Calu3 (cell line): ENCODE results near the gene B3GLCT. TPM values are rescaled to one million over a fixed set of nuclear protein-coding genes. Genes with fewer than 3 reads are reported as not detected.

ENCODE experiments used
- BruUV-seq: library from RNA; stranded (reverse); fragments of 400-500 nt; replicated peaks from 2 replicates; lab custom pipeline; 2021; lab: Mats Ljungman, UMichigan
- CTCF ChIA-PET: fragments of 300-600 bp; sonication (Branson Sonifier 250); formaldehyde crosslinking; loops from one replicate; lab custom pipeline; 2022; ENCODE audit warnings: antibody characterized with exemption; lab: Charles Lee
- DNase-seq: peaks from one replicate; pipeline ENCODE4 v3.0.0; 2022
- H3K27ac Mint-ChIP-seq: one replicate; pipeline ENCODE4 v1.8.0; 2022; ENCODE audit warnings: mixed read lengths; ENCODE audit not compliant: unreplicated experiment
- H3K27me3 Mint-ChIP-seq: one replicate; pipeline ENCODE4 v1.8.0; 2022; ENCODE audit warnings: mixed read lengths; ENCODE audit not compliant: unreplicated experiment
- H3K36me3 Mint-ChIP-seq: one replicate; pipeline ENCODE4 v1.8.0; 2022; ENCODE audit warnings: mild to moderate bottlenecking, moderate library complexity, mixed read lengths; ENCODE audit not compliant: insufficient read depth, unreplicated experiment
- H3K4me1 Mint-ChIP-seq: one replicate; pipeline ENCODE4 v1.8.0; 2022; ENCODE audit warnings: mild to moderate bottlenecking, low read depth, mixed read lengths; ENCODE audit not compliant: unreplicated experiment
- H3K4me3 Mint-ChIP-seq: one replicate; pipeline ENCODE4 v1.8.0; 2022; ENCODE audit warnings: mild to moderate bottlenecking, low read depth, moderate library complexity, mixed read lengths; ENCODE audit not compliant: unreplicated experiment
- H3K9me3 Mint-ChIP-seq: one replicate; pipeline ENCODE4 v1.8.0; 2022; ENCODE audit warnings: low read depth, mixed read lengths; ENCODE audit not compliant: unreplicated experiment
- intact Hi-C: fragments of 100-400 bp; cut with micrococcal nuclease; formaldehyde crosslinking; loops from one replicate; pipeline ENCODE4 v1.10.0; 2022; ENCODE audit not compliant: unreplicated experiment
- total RNA-seq: library from RNA; stranded (reverse); gene quantifications from 2 replicates; pipeline ENCODE4 v1.2.3, GENCODE V29; 2022
- TF ChIP-seq, protein P1 (sequence below): fragments of 200-600 bp; IDR thresholded peaks from one replicate; pipeline ENCODE4 v1.8.0; 2022; ENCODE audit warnings: antibody characterized with exemption; ENCODE audit not compliant: unreplicated experiment

Gene B3GLCT
- total RNA-seq, 1 experiment from 2014 or later, result 5.1 TPM

DNA sequence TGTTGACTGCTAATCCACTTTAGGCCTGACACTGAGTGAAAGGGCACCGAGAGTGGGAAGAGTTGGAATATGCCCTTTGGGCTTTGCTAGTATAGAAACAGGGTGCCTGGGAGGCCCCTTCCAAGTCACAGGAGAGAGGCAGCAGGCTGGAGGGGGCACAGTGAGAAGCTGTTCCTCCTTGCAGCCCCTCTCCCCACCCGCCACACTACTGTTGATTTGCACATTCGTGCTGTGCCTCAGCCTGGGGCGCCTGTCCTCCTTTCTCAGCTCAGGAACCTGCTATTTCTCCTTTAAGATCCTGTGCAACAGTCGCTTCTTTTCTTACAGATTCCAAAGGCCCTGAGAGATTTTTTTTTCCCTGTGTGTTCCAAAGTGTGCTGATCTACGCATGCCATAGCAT, 2.8 kb upstream of the B3GLCT start:
- Mint-ChIP-seq H3K9me3 (no peaks in the 10 kb centered on the region), H3K27ac (no peak overlapping the region), H3K27me3 (no peaks in the 10 kb centered on the region), H3K36me3 (peaks cover 16% of the 10 kb centered on the region), H3K4me1 (no peaks in the 10 kb centered on the region), H3K4me3 (no peak overlapping the region)
- no TSS peak for BruUV-seq
- TF ChIP-seq, protein P1, sequence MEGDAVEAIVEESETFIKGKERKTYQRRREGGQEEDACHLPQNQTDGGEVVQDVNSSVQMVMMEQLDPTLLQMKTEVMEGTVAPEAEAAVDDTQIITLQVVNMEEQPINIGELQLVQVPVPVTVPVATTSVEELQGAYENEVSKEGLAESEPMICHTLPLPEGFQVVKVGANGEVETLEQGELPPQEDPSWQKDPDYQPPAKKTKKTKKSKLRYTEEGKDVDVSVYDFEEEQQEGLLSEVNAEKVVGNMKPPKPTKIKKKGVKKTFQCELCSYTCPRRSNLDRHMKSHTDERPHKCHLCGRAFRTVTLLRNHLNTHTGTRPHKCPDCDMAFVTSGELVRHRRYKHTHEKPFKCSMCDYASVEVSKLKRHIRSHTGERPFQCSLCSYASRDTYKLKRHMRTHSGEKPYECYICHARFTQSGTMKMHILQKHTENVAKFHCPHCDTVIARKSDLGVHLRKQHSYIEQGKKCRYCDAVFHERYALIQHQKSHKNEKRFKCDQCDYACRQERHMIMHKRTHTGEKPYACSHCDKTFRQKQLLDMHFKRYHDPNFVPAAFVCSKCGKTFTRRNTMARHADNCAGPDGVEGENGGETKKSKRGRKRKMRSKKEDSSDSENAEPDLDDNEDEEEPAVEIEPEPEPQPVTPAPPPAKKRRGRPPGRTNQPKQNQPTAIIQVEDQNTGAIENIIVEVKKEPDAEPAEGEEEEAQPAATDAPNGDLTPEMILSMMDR, result no peak
- CTCF ChIA-PET, result no interaction called here
- no peak for DNase-seq
- intact Hi-C loops, result no loop called here

GRCh38 chr13:31198519-31198918, 1.3 kb upstream of the B3GLCT start:
- no TSS peak for BruUV-seq
- TF ChIP-seq, protein P1, result no peak
- Mint-ChIP-seq H3K36me3 (peaks cover 16% of the 10 kb centered on the region), H3K4me1 (no peaks in the 10 kb centered on the region), H3K27ac (no peak overlapping the region), H3K27me3 (no peaks in the 10 kb centered on the region), H3K9me3 (no peaks in the 10 kb centered on the region), H3K4me3 (no peak overlapping the region)
- no peak for DNase-seq
- intact Hi-C loops, result no loop called here
- CTCF ChIA-PET, result no interaction called here

DNA sequence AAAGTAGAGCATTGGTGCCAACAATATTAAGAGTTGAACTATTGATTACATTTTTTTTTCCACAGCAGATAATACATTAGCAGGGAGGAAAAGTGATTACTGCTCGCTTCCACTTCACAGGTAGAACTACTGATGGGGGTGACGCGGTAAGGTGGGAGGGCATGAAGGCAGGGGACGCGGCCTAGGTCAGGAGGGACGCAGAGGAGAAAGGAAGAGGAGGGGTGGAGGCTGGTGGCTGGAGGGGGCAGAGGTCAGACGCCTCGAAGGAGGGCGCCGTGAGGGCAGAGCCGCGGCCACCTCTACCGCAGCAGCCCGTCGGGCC, 287 bp upstream of the B3GLCT start:
- BruUV-seq, result no TSS peak
- Mint-ChIP-seq H3K36me3 (peaks cover 16% of the 10 kb centered on the region), H3K4me3 (peak overlapping the region; percentile 76), H3K27me3 (no peaks in the 10 kb centered on the region), H3K4me1 (peaks cover 6% of the 10 kb centered on the region), H3K9me3 (no peaks in the 10 kb centered on the region), H3K27ac (no peak overlapping the region)
- TF ChIP-seq, protein P1, result no peak
- CTCF ChIA-PET, result interaction anchor here (0.6 kb wide), 1 partner anchor 39 kb away, joined by 4 read pairs; no protein-coding TSS in a partner anchor
- intact Hi-C loops, result no loop called here
- no peak for DNase-seq

DNA sequence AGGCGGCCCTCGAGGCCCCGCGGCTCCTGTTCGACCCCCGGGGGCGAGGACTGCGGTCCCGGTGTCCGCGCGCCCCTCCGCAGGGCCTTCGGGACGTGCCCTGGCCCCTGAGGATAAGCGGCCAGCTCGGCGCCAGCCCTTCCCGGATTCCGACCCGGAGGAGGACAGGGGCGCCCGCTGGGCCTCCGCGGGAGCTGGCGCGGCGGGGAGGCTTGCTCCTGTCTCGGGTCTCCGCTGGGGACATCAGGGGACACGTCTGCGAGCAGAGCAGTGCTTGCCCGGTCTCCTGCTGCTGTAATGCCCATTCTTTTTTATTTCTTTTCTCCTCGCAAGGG, 829 bp downstream of the B3GLCT start:
- Mint-ChIP-seq H3K36me3 (peaks cover 16% of the 10 kb centered on the region), H3K4me3 (peak overlapping the region; percentile 76), H3K4me1 (peaks cover 13% of the 10 kb centered on the region), H3K27ac (no peak overlapping the region), H3K27me3 (no peaks in the 10 kb centered on the region), H3K9me3 (no peaks in the 10 kb centered on the region)
- intact Hi-C loops, result no loop called here
- CTCF ChIA-PET, result no interaction called here
- DNase-seq, result peak; percentile 46
- no TSS peak for BruUV-seq
- TF ChIP-seq, protein P1, result no peak
